CD4-positive, alpha-beta T cell (primary cell): ENCODE measurements around the gene TCTA. TPM values are rescaled to one million over a fixed set of nuclear protein-coding genes. Genes with fewer than 3 reads are reported as not detected.

Source experiments
- ATAC-seq: fragments of 200-7000 bp; cut with Tn5 transposase; one replicate; pipeline ENCODE4 v1.10.0; 2022; ENCODE audit warnings: mild to moderate bottlenecking; ENCODE audit not compliant: poor library complexity
- CTCF ChIA-PET: fragments of 350-600 bp; sonication (Branson Sonifier 250); formaldehyde crosslinking; loops from one replicate; lab custom pipeline; 2021; ENCODE audit warnings: antibody characterized with exemption, inconsistent platforms; lab: Charles Lee
- POLR2A ChIA-PET: fragments of 350-600 bp; sonication (Branson Sonifier 250); formaldehyde crosslinking; loops from one replicate; lab custom pipeline; 2021; ENCODE audit warnings: antibody characterized with exemption, inconsistent platforms; lab: Charles Lee
- DNase-seq, 14 experiments: peaks; one replicate each; pipeline ENCODE4 v3.0.0-alpha.2; 2013 to 2020; ENCODE audit warnings: mixed read lengths in 2 of 14
- H3K27ac ChIP-seq, 2 donors: one replicate each; pipeline versions ENCODE4 v1.5.1 to v1.7.0; 2013; ENCODE audit warnings: low read length in 2 of 2, low read depth in 1 of 2, mild to moderate bottlenecking in 1 of 2
- H3K27me3 ChIP-seq, 2 experiments: 1 replicate in 1 of 2; 2 replicates in 1 of 2; pipeline versions ENCODE4 v1.6.1 to v1.7.0; 2013; ENCODE audit warnings: low read length in 2 of 2, control low read depth in 1 of 2, mild to moderate bottlenecking in 1 of 2, moderate library complexity in 1 of 2; ENCODE audit not compliant: insufficient read depth in 2 of 2, control insufficient read depth in 1 of 2
- H3K36me3 ChIP-seq: one replicate; pipeline ENCODE4 v1.6.1; 2013; ENCODE audit warnings: low read length, control low read depth; ENCODE audit not compliant: insufficient read depth
- H3K4me1 ChIP-seq: one replicate; pipeline ENCODE4 v1.6.1; 2013; ENCODE audit warnings: low read length, control low read depth; ENCODE audit not compliant: insufficient read depth
- H3K4me3 ChIP-seq: one replicate; pipeline ENCODE4 v1.5.1; 2013; ENCODE audit warnings: mild to moderate bottlenecking, low read length, moderate library complexity
- H3K9me3 ChIP-seq, 2 experiments: 1 replicate in 1 of 2; 2 replicates in 1 of 2; pipeline versions ENCODE4 v1.6.1 to v1.7.0; 2013; ENCODE audit warnings: low read length in 2 of 2, mild to moderate bottlenecking in 2 of 2, control low read depth in 1 of 2, moderate library complexity in 1 of 2; ENCODE audit not compliant: control insufficient read depth in 1 of 2, insufficient read depth in 1 of 2
- H3K27ac Mint-ChIP-seq: one replicate; pipeline ENCODE4 v1.8.0; 2020; ENCODE audit warnings: mixed read lengths
- H3K27me3 Mint-ChIP-seq: one replicate; pipeline ENCODE4 v1.8.0; 2021; ENCODE audit warnings: mixed read lengths
- H3K36me3 Mint-ChIP-seq: one replicate; pipeline ENCODE4 v1.8.0; 2021; ENCODE audit warnings: low read depth, mixed read lengths
- H3K4me1 Mint-ChIP-seq: one replicate; pipeline ENCODE4 v1.8.0; 2021; ENCODE audit warnings: low read depth, mixed read lengths
- H3K4me3 Mint-ChIP-seq: one replicate; pipeline ENCODE4 v1.8.0; 2020; ENCODE audit warnings: mild to moderate bottlenecking, mixed read lengths
- H3K9me3 Mint-ChIP-seq: one replicate; pipeline ENCODE4 v1.8.0; 2020; ENCODE audit warnings: mixed read lengths
- intact Hi-C, 2 experiments: fragments of 100-400 bp; cut with DNase I in 1 of 2; cut with micrococcal nuclease in 1 of 2; formaldehyde crosslinking; loops; one replicate each; pipeline versions ENCODE4 v1.15.1 to v1.9.0; 2023 to 2025; cut with DNase I, micrococcal nuclease
- total RNA-seq, 174 experiments: library from RNA in 2 of 174; stranded (reverse) in 2 of 174; gene quantifications; one replicate each; pipeline ENCODE4 v1.2.3 and lab custom pipeline; 2021 to 2026
- TF ChIP-seq, protein P1 (sequence below): fragments of 200-600 bp; IDR thresholded peaks from one replicate; pipeline ENCODE4 v1.8.0; 2022; ENCODE audit warnings: antibody characterized with exemption, mild to moderate bottlenecking

TCTA gene
- total RNA-seq, 2 experiments from 2014 or later, result 21.4 to 22.0 TPM

DNA sequence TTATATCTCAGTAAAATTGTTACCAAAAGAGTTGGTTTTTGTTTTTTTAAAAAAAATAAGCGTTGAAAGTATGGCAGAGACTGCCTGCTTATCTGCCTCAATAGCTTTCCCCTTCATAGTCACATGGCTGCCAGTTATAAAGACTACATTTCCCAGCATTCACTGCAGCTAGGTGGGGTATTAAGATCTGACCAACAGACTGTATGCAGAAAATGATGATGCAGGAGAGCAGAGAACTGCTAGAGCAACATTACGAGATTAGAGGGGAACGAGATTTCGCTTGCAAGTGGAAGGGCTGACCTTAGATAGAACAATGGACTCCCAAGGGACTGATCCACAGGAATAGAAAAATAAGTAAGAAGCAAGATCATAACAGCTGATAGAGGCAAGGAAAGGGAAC is 14.8 kb upstream of the TCTA start:
- Mint-ChIP-seq H3K4me3 (no peak overlapping the region), H3K27ac (peak overlapping the region; percentile 3), H3K4me1 (peaks cover 71% of the 10 kb centered on the region), H3K36me3 (peaks cover 70% of the 10 kb centered on the region), H3K27me3 (no peaks in the 10 kb centered on the region), H3K9me3 (no peaks in the 10 kb centered on the region)
- intact Hi-C loops, result no loop called here
- TF ChIP-seq, protein P1, sequence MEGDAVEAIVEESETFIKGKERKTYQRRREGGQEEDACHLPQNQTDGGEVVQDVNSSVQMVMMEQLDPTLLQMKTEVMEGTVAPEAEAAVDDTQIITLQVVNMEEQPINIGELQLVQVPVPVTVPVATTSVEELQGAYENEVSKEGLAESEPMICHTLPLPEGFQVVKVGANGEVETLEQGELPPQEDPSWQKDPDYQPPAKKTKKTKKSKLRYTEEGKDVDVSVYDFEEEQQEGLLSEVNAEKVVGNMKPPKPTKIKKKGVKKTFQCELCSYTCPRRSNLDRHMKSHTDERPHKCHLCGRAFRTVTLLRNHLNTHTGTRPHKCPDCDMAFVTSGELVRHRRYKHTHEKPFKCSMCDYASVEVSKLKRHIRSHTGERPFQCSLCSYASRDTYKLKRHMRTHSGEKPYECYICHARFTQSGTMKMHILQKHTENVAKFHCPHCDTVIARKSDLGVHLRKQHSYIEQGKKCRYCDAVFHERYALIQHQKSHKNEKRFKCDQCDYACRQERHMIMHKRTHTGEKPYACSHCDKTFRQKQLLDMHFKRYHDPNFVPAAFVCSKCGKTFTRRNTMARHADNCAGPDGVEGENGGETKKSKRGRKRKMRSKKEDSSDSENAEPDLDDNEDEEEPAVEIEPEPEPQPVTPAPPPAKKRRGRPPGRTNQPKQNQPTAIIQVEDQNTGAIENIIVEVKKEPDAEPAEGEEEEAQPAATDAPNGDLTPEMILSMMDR, result no peak
- ChIA-PET POLR2A (interaction anchor here (1.1 kb wide), 1 partner anchor 57 kb away, joined by 6 read pairs; the partner anchor contains the start of gene USP4), CTCF (no interaction called here)
- ATAC-seq (peak; percentile 46), DNase-seq (peak in 3 of 14 experiments; percentile 36 to 47 (median 36))
- H3K4me3 ChIP-seq, result no peak overlapping the region
- no peak overlapping the region for H3K27ac ChIP-seq
- H3K4me1 ChIP-seq, result peaks cover 83% of the 10 kb centered on the region
- no peaks in the 10 kb centered on the region for H3K9me3 ChIP-seq
- peaks cover 36% of the 10 kb centered on the region for H3K36me3 ChIP-seq
- no peaks in the 10 kb centered on the region for H3K27me3 ChIP-seq

DNA sequence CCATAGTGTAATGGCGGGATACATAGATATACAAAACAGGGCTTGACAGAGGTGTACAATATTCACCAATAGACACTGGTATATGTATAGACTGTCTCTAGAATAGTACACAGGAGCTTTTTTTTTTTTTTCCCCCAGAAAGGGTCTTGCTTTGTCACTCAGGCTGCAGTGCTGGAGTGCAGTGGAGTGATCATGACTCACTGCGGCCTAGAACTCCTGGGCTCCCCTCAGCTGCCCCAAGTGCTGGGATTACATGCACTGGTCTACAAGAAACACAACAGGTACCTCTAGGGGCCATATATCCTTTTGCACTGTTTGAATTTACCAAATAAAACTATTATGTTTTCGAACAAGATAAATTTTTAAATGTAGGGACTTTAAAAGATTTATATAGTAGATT is 12.8 kb upstream of the TCTA start:
- Histone ChIP-seq H3K4me3 (no peak overlapping the region), H3K27ac (no peak overlapping the region), H3K27me3 (no peaks in the 10 kb centered on the region), H3K4me1 (peaks cover 70% of the 10 kb centered on the region), H3K36me3 (peaks cover 45% of the 10 kb centered on the region), H3K9me3 (no peaks in the 10 kb centered on the region)
- TF ChIP-seq, protein P1, result no peak
- Mint-ChIP-seq H3K4me3 (no peak overlapping the region), H3K27me3 (no peaks in the 10 kb centered on the region), H3K27ac (peak overlapping the region; percentile 28), H3K36me3 (peaks cover 68% of the 10 kb centered on the region), H3K9me3 (no peaks in the 10 kb centered on the region), H3K4me1 (peaks cover 70% of the 10 kb centered on the region)
- intact Hi-C loops, result no loop called here
- ATAC-seq (no peak), DNase-seq (no peak)
- ChIA-PET CTCF (interaction anchor here (0.7 to 1.3 kb wide), 3 partner anchors 9 to 50 kb away, joined by 3 to 4 read pairs (median 3); no protein-coding TSS in a partner anchor), POLR2A (interaction anchor here (1.2 kb wide), 1 partner anchor 45 kb away, joined by 3 read pairs; no protein-coding TSS in a partner anchor)

DNA sequence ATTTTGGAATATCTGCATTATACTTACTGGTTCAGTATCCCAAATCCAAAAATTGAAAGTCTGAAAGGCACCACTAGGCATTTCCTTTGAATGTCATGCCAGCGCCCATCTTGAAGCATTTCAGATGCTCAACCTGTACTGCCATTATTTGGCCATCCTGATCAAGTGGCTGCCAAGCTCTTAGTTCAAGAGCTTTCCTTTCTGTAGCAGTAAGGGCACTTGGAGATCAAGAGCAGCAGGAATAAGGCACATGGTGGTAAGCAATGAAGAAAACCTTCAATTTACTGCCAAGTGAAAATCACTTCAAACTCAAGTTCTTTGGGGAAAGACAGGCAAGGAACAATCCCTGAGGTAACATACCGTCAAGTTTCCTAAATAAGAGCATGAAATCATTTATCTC is 10.5 kb upstream of the TCTA start:
- H3K4me1 Mint-ChIP-seq, result peaks cover 69% of the 10 kb centered on the region
- H3K27ac ChIP-seq, result no peak overlapping the region
- no peaks in the 10 kb centered on the region for H3K27me3 ChIP-seq
- H3K36me3 Mint-ChIP-seq, result peaks cover 66% of the 10 kb centered on the region
- TF ChIP-seq, protein P1, result no peak
- ATAC-seq, result no peak
- peaks cover 62% of the 10 kb centered on the region for H3K4me1 ChIP-seq
- H3K9me3 Mint-ChIP-seq, result no peaks in the 10 kb centered on the region
- H3K36me3 ChIP-seq, result peaks cover 30% of the 10 kb centered on the region
- ChIA-PET POLR2A (interaction anchor here (1.5 kb wide), 1 partner anchor 10 kb away, joined by 4 read pairs; no protein-coding TSS in a partner anchor), CTCF (no interaction called here)
- no peak for DNase-seq
- no peaks in the 10 kb centered on the region for H3K27me3 Mint-ChIP-seq
- no peak overlapping the region for H3K4me3 Mint-ChIP-seq
- intact Hi-C loops, result loop anchor here in 1 of 2 experiments (1.0 kb wide), 1 partner anchor 12 kb away; no protein-coding TSS in a partner anchor
- no peaks in the 10 kb centered on the region for H3K9me3 ChIP-seq
- H3K4me3 ChIP-seq, result no peak overlapping the region
- peak overlapping the region; percentile 14 for H3K27ac Mint-ChIP-seq
